Activated CD4-positive, CD25-positive, alpha-beta regulatory T cell (primary cell): ENCODE measurements around the gene SCGB1C2.

Experiments
- DNase-seq, 4 experiments: peaks; one replicate each; lab custom pipeline; 2025; lab: John Stamatoyannopoulos, UW

SCGB1C2 gene

DNA sequence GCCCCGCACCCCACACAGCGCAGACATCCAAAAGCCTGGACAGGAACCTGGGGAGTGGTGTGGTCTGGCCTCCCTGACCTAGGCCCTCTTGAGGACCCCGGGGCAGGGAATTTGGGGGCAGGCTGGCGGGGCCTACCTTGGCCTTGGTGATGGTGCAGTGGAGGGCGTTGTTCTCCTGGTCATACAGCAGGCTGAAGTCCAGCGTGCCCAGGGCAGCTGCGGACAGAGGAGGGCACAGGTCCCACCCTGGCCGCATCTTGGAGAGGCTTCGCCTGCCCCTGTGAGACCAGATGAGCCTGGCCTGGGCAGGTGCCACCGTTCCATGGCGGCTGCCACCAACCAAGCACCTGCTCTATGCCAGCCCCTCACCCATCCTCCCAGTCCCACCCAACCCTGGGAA lies 35.0 kb downstream of the SCGB1C2 start:
- DNase-seq: no peak

DNA sequence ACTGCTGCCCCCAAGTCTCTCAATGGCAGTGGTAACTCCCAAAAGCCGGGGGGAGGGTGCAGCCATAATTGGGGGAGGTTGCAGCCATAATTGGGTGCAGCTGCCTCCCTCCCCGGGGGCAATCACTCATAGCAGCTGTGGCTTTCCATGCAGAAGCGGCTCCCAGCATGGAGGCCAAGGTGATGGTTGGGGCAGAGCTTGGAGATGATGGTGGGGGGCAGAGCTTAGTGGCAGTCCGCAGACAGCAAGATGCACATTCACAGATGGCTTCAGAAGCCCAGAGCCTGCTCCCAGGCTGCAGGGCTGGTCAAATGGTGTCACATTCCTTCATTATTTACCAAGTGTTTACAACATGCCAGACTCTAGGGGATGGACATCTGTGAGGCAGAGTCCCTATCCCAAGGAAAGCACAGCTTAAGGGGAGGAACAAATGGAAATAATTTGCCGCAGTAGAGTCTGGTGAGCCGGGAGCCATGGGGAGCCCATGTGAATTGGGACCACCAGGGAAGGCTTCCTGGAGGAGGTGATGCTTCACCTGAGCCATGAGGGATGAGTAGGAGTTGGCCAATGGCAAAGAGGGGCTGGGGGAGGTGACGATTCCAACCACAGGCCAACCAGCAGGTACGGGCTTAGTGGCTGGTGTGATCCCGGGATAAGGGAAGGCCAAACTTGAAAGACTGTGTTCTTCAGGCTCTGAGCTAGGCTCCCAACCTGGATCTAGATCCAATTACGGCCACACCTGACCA lies 36.0 kb downstream of the SCGB1C2 start:
- DNase-seq: no peak

DNA sequence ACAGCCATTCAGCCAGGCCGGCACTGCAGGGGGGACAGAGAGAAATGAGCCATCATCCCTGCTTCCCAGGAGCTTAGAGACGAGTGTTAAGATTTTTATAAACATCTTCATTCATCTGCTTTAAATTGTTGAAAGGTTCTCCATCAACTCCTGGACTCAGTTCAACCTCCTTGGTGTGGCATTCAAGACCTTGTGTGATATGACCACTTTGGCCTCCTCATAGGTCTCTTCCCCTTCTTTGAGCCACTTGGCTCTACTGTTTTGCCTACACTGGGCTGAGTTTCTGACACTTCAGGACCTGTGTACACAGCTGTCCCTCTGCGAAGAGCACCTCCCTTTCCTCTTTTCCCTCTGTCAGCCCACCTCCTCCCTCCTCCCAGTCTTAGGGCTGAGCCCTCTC lies 39.8 kb downstream of the SCGB1C2 start:
- DNase-seq: no peak

DNA sequence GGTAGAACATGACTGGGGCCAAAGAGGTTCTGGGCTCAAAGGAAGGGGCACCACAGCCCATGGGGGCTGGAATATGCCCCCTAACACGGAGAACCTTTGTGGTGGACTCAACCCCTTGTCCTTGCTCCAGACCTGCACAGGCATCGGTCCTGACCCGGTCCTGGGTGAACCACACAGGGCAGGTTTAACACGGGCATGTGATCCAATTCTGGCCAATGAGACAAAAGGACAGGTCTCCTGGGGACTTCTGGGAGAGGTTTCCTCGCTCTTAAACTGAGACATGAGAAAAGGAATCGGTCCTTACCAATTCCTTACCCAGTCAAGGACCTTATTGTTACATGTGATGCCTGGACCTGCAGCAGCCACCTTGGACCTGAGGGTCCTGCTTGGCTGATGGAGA lies 40.4 kb downstream of the SCGB1C2 start:
- no peak for DNase-seq

DNA sequence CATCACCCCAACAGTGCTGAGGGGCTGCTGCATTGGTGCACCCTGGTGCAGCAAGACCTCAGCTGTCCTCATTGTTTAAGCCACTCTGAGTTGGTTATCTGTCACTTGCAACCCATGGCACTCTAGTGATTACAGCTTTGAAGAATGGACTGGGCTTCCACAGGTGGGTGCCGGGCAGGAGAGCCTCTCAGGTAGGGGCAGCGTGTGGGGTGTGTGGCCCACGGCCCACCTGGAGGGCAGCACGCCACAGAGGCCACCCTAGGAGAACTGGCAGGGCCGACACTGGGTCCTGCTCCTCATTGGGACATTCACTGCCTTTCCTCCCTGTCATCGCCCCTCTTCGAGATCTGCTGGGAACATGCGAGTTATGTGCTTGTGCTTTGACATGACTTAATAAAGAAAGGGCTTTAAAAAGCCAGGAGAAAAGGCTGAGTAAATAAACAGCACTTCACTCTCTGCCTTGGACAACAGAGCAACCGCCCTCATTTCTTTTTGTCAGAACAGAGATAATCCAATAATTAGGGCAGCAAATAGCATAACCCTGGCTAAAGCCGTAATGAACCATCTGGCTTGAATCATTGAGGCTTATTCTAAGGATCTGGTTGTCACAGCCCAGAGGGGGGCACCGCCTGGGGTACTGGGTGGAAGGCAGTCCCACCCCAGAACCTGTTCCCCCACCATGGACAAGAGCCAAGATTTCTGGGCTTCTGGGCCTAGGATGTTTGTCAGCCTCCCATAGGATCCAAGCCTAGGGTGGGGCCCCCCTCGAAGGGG lies 41.1 kb downstream of the SCGB1C2 start:
- DNase-seq: no peak

- DNase-seq: no peak
Measured at GRCh38 chr17:179066-179432, 41.7 kb downstream of the SCGB1C2 start.

- no peak for DNase-seq
Measured at GRCh38 chr17:179781-180380, 42.5 kb downstream of the SCGB1C2 start.

GRCh38 chr17:180381-181244 lies 43.2 kb downstream of the SCGB1C2 start:
- DNase-seq: no peak

GRCh38 chr17:181245-182049 lies 44.1 kb downstream of the SCGB1C2 start, which contains the start of gene DOC2B:
TSS of gene DOC2B (minus strand) at chr17:181650. CDS start at chr17:181479, 171 bp downstream.
- no peak for DNase-seq

GRCh38 chr17:182050-182751 lies 44.8 kb downstream of the SCGB1C2 start:
- no peak for DNase-seq

DNA sequence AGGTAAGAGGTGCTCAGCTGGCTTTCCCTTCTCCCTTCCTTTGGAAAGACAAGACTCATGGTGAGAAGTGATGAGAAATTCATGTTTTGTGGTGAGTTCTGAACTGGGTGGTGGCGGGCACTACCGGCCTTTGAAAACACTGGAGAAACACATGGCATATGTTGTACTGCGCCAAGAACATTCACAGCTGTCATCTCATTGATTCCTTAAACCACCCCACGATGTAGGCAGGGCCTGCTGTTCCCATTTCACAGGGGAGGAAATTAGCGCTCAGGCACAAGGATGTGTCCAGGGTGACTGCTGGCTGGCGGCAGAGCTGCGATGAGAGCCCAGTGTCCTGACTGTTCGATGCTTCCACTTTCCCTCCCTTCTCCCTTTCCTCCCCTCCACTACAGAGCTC lies 45.7 kb downstream of the SCGB1C2 start:
- no peak for DNase-seq

DNA sequence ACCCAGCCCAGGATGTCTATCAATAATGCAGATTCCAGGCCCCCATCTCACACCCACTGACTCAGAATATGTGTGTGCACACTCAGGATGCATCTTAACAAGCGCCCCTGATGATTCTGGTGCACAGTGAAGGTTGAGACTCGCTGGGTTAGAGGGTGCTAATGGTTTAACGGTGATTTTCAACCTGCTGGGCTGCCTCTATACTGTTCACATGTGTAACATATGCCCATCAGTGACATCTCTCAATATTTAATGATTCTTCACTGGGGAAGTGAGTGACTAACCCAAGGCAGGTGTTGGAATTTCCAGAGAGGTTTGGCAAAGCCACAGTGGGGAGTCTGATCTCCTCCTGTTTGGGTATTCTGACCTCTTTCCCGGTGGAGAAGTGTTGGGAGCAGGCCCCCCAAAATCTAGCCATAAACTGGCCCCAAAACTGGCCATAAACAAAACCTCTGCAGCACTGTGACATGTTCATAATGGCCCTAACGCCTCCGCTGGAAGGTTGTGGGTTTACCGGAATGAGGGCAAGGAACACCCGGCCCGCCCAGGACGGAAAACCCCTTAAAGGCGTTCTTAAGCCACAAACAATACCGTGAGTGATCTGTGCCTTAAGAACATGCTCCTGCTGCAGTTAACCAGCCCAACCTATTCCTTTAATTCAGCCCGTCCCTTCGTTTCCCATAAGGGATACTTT lies 48.2 kb downstream of the SCGB1C2 start:
- no peak for DNase-seq

DNA sequence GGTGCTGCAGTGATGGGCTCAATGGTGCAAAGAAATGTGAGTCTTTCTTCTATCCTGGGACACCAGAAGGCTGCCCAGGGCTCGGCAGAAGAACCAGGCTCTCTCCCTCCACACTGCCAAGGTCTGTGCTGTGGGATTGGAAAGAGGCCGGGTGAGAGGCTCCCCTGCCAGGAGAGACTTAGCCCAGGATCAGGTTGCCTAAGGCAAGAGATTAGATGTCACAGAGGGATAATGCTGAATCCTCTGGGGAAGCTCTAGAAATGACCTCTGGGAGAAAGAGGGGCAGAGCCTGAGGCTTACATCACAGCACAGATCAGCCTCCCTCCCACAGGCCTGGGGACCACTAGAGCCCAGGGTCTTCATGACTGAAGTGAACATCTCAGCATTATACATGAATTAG lies 49.8 kb downstream of the SCGB1C2 start:
- no peak for DNase-seq
